22Rv1 (cell line): ENCODE measurements around the gene SUGCT.

Source experiments
- CTCF ChIP-seq: fragments of 450-650 bp; IDR thresholded peaks from 2 replicates; pipeline ENCODE4 v1.5.1; 2017; ENCODE audit warnings: mild to moderate bottlenecking
- ZFX ChIP-seq: fragments of 450-650 bp; IDR thresholded peaks from 2 replicates; pipeline ENCODE4 v1.6.1; 2017; ENCODE audit warnings: antibody characterized with exemption, borderline replicate concordance

- no peak for TF ChIP-seq CTCF
- TF ChIP-seq ZFX, result no peak
These were observed 510.4 kb downstream of the SUGCT start for GRCh38 chr7:40645197-40645596.
